Jurkat, Clone E6-1 (cell line): ENCODE measurements around the gene FTCDNL1.

Experiments
- DNase-seq: peaks from one replicate; pipeline ENCODE4 v3.0.0-alpha.2; 2011; ENCODE audit warnings: low read depth, low spot score
- H3K4me3 ChIP-seq: 2 replicates; pipeline ENCODE4 v1.5.1; 2011; ENCODE audit warnings: mild to moderate bottlenecking, low read length, control low read depth, moderate library complexity

The FTCDNL1 gene

GRCh38 chr2:199848389-199849130 lies 2.4 kb downstream of the FTCDNL1 start:
- DNase-seq = no peak
- no peak overlapping the region for H3K4me3 ChIP-seq

GRCh38 chr2:199847181-199847864 lies 3.7 kb downstream of the FTCDNL1 start:
- no peak for DNase-seq
- H3K4me3 ChIP-seq = no peak overlapping the region

- H3K4me3 ChIP-seq = no peak overlapping the region
- no peak for DNase-seq
These were observed 8.2 kb downstream of the FTCDNL1 start for GRCh38 chr2:199842631-199843395.

GRCh38 chr2:199841409-199841808 lies 9.6 kb downstream of the FTCDNL1 start:
- no peak overlapping the region for H3K4me3 ChIP-seq
- no peak for DNase-seq

DNA sequence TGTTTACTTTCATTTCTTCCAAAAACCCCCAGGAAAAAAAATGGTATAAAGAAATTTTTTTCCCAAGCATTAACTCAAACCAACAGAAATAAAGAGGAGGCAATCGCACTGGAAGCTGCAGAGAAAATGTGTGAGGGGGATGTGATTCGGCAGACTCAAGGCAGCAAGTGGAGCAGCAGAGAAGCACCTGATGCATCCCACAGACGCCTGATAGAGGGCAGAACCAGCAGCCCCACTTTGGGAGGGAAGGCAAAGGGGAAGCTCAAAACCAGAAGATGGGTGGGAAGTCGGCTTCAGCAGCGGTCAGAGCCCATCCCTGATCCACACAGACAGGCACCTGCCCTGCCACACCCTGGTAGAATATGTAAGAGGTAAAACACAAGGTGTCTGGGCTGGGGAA lies 12.6 kb downstream of the FTCDNL1 start:
- H3K4me3 ChIP-seq = no peak overlapping the region
- no peak for DNase-seq

- no peak for DNase-seq
- no peak overlapping the region for H3K4me3 ChIP-seq
These were observed 14.0 kb downstream of the FTCDNL1 start for GRCh38 chr2:199836943-199837342.

- H3K4me3 ChIP-seq = no peak overlapping the region
- DNase-seq = no peak
These were observed 17.5 kb downstream of the FTCDNL1 start for GRCh38 chr2:199833525-199833924.

- no peak for DNase-seq
- no peak overlapping the region for H3K4me3 ChIP-seq
These were observed 20.5 kb downstream of the FTCDNL1 start for GRCh38 chr2:199830531-199830930.

DNA sequence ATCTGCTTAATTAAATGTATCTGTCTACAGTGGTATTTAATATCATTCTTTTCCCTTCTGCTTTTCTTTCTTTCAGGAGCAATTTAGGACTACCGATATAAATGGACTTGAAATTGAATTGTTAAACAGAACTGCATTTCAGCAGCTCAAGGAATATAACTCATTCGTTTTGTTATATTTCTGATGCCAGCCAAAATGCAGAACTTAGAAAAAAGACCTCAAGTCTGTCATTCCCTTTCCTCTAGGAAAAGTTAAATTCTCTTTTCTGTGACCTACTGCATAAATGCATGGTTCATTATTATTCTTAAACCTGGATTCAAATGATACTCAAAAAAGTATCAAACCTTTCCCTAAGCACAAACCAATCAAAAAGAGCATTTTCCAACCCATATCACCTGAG lies 21.4 kb downstream of the FTCDNL1 start:
- H3K4me3 ChIP-seq = no peak overlapping the region
- DNase-seq = no peak

GRCh38 chr2:199819746-199820145 lies 31.2 kb downstream of the FTCDNL1 start:
- DNase-seq = no peak
- no peak overlapping the region for H3K4me3 ChIP-seq

DNA sequence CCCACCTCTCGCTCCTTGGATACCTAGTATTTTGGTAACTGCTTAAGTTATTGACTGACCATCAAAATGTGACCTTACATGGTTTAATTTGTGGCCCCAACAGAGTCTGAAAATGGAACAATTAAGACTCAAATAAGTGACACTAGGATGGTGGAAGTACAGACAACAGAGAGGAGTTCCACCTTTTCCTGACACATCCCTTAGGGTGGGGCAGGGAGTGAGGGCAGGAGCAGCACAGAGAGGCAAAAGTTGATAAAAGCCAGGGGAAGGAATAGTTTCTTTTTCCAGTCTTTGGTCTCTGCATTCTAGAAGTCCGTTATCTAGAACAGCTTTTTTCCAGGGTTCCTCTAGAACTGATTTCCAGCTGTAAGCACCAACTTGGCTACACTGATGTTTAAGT lies 32.2 kb downstream of the FTCDNL1 start:
- no peak overlapping the region for H3K4me3 ChIP-seq
- no peak for DNase-seq

GRCh38 chr2:199818026-199818425 lies 33.0 kb downstream of the FTCDNL1 start:
- no peak overlapping the region for H3K4me3 ChIP-seq
- DNase-seq = no peak

- DNase-seq = no peak
- H3K4me3 ChIP-seq = no peak overlapping the region
These were observed 36.2 kb downstream of the FTCDNL1 start for GRCh38 chr2:199814817-199815211.

GRCh38 chr2:199814101-199814816 lies 36.7 kb downstream of the FTCDNL1 start:
- DNase-seq = no peak
- H3K4me3 ChIP-seq = no peak overlapping the region

DNA sequence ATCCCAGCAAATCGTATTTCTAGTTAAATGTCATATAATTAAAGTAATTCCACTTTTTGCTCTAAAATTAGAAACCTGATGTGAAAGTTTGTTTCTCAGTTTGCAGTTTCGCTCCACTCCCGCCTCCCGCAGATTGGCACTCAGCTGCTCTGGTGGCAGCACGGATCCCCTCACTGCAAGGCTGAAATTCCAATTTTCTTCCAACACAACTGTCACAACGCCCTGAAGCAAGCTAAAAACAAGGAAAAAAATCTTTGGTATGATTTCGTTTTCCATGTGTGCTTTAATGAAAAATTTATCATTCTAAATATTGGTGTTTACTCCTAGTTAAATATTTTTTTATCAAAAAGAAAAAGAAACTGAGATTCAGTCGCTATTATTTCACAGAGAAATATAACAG lies 38.5 kb downstream of the FTCDNL1 start:
- H3K4me3 ChIP-seq = no peak overlapping the region
- DNase-seq = no peak

- DNase-seq = no peak
- H3K4me3 ChIP-seq = no peak overlapping the region
These were observed 39.6 kb downstream of the FTCDNL1 start for GRCh38 chr2:199811346-199811745.

DNA sequence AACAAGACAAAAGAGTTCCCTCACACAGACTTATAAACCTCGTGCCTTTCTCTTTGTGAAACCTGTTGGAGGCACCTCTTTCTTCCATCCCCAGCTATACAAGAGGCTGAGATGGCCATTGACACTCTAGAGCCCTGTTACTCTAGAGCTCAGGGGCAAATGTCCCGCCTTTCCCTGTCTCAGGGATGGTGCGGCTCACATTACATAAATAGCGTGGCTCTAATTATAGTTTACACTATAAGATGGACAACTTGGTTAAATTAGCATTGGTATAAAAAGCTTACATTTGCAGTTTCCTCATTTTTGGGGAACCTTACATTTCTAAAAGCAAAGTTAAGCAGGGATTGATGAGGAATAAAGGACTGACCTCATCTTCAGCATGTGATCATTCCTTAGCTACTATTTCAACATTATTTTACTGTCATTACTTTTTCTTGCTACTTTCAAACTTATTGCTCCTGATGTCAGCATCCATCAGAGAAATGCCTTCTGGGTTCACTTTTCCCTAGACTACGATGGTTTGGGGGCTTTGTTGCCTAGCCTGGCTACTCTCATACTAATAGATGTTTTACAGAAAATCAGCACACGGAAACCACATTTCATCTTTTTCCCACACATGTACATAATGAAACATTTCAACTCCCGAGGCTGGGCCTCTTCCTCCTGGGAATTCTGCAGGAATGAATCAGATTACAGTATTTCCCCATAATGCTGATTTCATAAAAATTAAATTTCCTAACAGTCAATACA lies 40.4 kb downstream of the FTCDNL1 start:
- no peak overlapping the region for H3K4me3 ChIP-seq
- no peak for DNase-seq

GRCh38 chr2:199807966-199808365 lies 43.0 kb downstream of the FTCDNL1 start:
- no peak overlapping the region for H3K4me3 ChIP-seq
- no peak for DNase-seq

GRCh38 chr2:199806179-199806578 lies 44.8 kb downstream of the FTCDNL1 start:
- no peak for DNase-seq
- H3K4me3 ChIP-seq = no peak overlapping the region
